ENCODE results near the gene CCDC179. TPM values are rescaled to one million over a fixed set of nuclear protein-coding genes. Genes with fewer than 3 reads are reported as not detected.
A peak's percentile ranks its signal among the peaks of the same experiment; 100 is the strongest.

Gene CCDC179
- total RNA-seq, 2 experiments from 2014 or later, result not detected

DNA sequence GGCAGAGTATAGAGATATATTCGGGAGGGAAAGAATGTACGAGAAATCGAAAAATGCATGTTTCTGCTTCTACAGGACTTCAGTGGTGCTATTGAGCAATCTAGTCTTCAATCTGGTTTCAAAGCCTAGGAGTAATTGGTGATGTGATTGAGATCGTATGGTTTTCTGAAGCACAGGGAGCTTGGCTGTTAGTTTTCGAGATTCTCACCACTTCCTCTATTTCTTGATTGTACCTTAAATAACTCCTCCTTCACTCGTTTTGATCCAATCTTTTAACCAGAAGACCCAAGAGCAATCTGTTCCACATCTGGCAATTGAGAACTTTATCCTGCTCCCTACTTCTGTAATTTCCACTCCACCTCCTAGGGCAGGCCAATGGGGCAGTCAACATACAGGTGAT lies 518 bp downstream of the CCDC179 start:
- intact Hi-C loops (cut with DNase I, micrococcal nuclease), result no loop called here
- Mint-ChIP-seq H3K36me3 (ENCODE audit: low read depth) (no peaks in the 10 kb centered on the region), H3K4me3 (no peak overlapping the region), H3K27ac (no peak overlapping the region), H3K27me3 (no peaks in the 10 kb centered on the region), H3K4me1 (no peaks in the 10 kb centered on the region), H3K9me3 (ENCODE audit: low read depth) (no peaks in the 10 kb centered on the region)
- POLR2A ChIA-PET, result no interaction called here
- DNase-seq (no peak), ATAC-seq (no peak)
- CTCF ChIA-PET, result interaction anchor here (1.1 kb wide), 1 partner anchor 16 kb away, joined by 3 read pairs; no protein-coding TSS in a partner anchor

DNA sequence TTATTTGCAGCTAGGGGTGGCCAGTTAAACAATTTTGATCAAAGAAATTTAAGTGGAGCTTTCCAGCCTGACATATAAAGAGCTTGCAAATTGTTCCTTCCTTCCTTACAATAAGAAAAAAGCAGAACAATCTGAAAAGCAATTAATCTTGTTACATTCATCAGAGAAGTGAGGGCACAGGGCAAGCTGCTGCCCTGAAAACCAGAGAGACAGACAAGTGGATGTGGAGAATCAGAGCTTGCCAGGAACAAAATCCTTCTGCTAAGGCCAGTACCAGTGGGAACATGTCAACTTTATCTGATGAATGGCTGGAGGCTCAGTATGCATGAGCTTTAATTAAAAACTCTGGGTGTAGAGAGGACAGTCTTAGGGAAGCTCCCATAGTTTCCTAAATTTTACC lies 8.8 kb downstream of the CCDC179 start:
- DNase-seq (no peak), ATAC-seq (no peak)
- no peaks in the 10 kb centered on the region for H3K9me3 Mint-ChIP-seq (ENCODE audit: low read depth)
- no peaks in the 10 kb centered on the region for H3K4me1 Mint-ChIP-seq
- peaks cover 4% of the 10 kb centered on the region for H3K36me3 Mint-ChIP-seq (ENCODE audit: low read depth)
- intact Hi-C loops (cut with DNase I, micrococcal nuclease), result no loop called here
- H3K27ac Mint-ChIP-seq, result no peak overlapping the region
- ChIA-PET POLR2A (no interaction called here), CTCF (interaction anchor here (1.0 kb wide), 1 partner anchor 24 kb away, joined by 5 read pairs; no protein-coding TSS in a partner anchor)
- no peaks in the 10 kb centered on the region for H3K27me3 Mint-ChIP-seq
- H3K4me3 Mint-ChIP-seq, result no peak overlapping the region

DNA sequence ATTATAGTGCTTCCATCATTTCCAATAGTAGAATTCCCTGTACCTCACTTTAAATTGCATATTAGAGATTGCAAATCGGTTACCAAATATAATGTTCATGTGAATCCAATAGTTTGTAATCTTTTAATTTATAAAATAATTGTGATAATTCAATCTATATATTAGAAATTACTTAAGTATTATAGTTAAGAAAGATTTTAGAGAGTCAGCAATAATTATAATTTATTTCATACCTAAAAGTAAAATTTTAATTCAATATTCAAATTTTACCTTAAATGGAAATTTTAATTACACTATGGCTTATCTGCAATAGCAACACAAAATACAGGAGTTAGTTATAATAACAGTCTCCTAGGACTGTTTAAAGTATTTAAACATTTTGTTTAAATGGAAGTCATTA lies 13.5 kb downstream of the CCDC179 start:
- intact Hi-C loops (cut with DNase I, micrococcal nuclease), result no loop called here
- ChIA-PET CTCF (no interaction called here), POLR2A (no interaction called here)
- no peak for DNase-seq
- Mint-ChIP-seq H3K27ac (no peak overlapping the region), H3K4me1 (peaks cover 3% of the 10 kb centered on the region), H3K9me3 (ENCODE audit: low read depth) (no peaks in the 10 kb centered on the region), H3K36me3 (ENCODE audit: low read depth) (peaks cover 5% of the 10 kb centered on the region), H3K4me3 (no peak overlapping the region), H3K27me3 (no peaks in the 10 kb centered on the region)
- no peak for ATAC-seq

DNA sequence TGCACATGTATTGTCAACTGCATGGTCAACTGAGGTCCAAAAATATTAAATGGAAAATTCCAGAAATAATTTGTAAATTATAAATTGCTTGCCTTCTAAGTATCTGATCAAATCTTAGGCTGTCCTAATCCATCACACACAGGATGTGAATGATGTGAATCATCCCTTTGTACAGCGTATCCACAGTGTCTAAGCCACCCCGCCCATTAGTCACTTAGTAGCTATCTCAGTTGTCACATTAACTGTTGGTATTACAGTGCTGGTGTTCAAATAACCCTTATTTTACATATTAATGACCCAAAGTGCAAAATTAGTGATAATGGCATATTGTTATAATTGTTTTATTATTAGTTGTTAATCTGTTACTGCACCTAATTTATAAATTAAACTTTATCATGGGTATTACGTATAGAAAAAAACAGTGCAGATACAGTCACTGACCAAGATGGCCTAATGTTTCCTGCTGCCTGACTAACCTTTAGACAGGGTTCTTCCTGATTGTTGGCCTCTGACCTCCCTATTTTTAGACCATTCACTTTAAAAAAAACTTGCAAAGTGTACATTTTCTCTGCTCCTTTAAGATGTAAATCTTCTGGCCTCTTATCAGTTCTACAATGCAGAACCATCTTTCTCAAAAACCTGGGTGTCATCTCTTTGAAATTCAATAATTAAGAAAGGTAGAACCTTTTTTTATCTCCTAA lies 27.8 kb downstream of the CCDC179 start:
- Mint-ChIP-seq H3K36me3 (ENCODE audit: low read depth) (peaks cover 5% of the 10 kb centered on the region), H3K4me3 (no peak overlapping the region), H3K27ac (no peak overlapping the region), H3K27me3 (no peaks in the 10 kb centered on the region), H3K4me1 (peaks cover 10% of the 10 kb centered on the region), H3K9me3 (ENCODE audit: low read depth) (no peaks in the 10 kb centered on the region)
- no peak for DNase-seq
- no peak for ATAC-seq
- intact Hi-C loops (cut with DNase I, micrococcal nuclease), result no loop called here
- ChIA-PET POLR2A (no interaction called here), CTCF (interaction anchor here (1.3 kb wide), 1 partner anchor 45 kb away, joined by 3 read pairs; no protein-coding TSS in a partner anchor)

DNA sequence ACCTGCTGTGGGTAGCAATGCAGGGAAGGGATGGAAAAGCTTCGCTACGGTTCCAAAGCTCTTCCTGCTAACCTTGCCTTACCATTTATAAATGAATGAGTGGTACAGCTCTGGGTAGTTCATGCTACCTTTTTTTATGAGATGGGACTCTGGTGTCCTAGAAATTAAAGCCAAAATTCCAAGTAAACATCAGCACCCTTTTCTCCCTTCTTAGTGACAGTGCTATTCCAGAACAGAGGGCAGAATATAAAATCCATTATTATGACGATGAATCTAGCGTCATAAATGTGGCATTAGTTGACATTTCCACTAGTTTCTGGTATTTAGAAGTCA lies 30.2 kb downstream of the CCDC179 start:
- no peaks in the 10 kb centered on the region for H3K27me3 Mint-ChIP-seq
- ChIA-PET POLR2A (interaction anchor here (1.7 kb wide), 1 partner anchor 16 kb away, joined by 4 read pairs; no protein-coding TSS in a partner anchor), CTCF (interaction anchor here (0.8 to 1.4 kb wide), 6 partner anchors 15 to 207 kb away, joined by 3 to 6 read pairs (median 4); partner anchors contain the start of gene FANCF)
- no peaks in the 10 kb centered on the region for H3K9me3 Mint-ChIP-seq (ENCODE audit: low read depth)
- H3K4me3 Mint-ChIP-seq, result peak overlapping the region; percentile 89
- DNase-seq (no peak), ATAC-seq (no peak)
- H3K36me3 Mint-ChIP-seq (ENCODE audit: low read depth), result peaks cover 17% of the 10 kb centered on the region
- peaks cover 12% of the 10 kb centered on the region for H3K4me1 Mint-ChIP-seq
- peak overlapping the region; percentile 37 for H3K27ac Mint-ChIP-seq
- intact Hi-C loops (cut with DNase I, micrococcal nuclease), result no loop called here

DNA sequence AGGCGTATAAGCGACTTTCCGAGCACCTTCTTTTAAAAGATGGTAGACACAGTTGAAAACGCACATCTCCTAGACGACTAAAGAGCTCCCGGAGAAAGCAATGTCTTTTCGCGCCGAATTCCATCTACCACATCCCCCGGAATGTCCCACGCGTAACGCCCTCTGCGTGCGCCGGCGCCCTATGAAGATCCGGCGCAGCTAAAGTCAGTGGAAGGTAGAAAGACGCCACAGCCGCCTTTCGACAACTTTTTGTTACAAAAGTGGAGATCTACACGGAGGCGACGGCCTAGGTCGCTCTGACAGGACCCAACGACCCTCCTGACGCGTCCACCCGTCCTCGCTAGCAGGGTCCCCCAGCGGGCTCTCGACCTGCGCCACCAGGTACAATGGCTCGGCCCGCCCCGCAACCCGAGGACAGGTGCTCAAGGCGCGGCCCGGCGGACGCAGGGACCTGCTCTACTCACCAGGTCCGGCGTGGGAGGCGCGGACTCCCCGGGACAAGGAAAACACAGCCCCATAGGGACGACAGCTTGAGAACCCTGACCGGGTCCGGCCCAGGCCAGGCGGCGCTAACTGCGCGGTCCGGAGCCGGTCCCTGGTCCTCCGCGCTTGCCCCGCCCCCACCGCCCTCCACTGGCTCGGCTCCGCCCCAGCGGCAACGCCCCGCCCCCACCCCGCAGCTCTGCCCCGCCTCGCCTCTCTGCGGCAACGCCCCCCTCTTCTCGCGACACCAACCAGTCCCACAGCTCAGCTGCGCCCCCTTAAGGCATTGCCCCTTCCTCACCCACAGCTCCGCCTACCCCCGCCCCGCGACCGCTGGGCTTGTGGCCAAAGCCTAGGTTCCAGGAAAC lies 30.8 kb downstream of the CCDC179 start, which contains the start of gene SVIP:
SVIP (minus strand) TSS at position 571 of the 851 bp plus-strand sequence; CDS start at position 518, 53 bp downstream.
- Mint-ChIP-seq H3K4me3 (peak within 1 kb of the TSS; percentile 89), H3K4me1 (peaks cover 12% of the 10 kb centered on the region), H3K9me3 (ENCODE audit: low read depth) (no peaks in the 10 kb centered on the region), H3K36me3 (ENCODE audit: low read depth) (peaks cover 21% of the 10 kb centered on the region), H3K27ac (peak within 1 kb of the TSS; percentile 85), H3K27me3 (no peaks in the 10 kb centered on the region)
- DNase-seq (peak; percentile 97), ATAC-seq (peak; percentile 92)
- CTCF ChIA-PET, result interaction anchor here (0.7 to 1.4 kb wide), 10 partner anchors 14 to 206 kb away, joined by 3 to 6 read pairs (median 3); partner anchors contain the start of gene FANCF
- intact Hi-C loops (cut with DNase I, micrococcal nuclease), result loop anchor here (1.0 to 2.0 kb wide), 3 partner anchors 127 to 205 kb away; partner anchors contain the start of gene FANCF (in 2 of the 2)
- POLR2A ChIA-PET, result interaction anchor here (0.7 to 1.7 kb wide), 3 partner anchors 8 to 32 kb away, joined by 3 to 4 read pairs (median 3); no protein-coding TSS in a partner anchor

DNA sequence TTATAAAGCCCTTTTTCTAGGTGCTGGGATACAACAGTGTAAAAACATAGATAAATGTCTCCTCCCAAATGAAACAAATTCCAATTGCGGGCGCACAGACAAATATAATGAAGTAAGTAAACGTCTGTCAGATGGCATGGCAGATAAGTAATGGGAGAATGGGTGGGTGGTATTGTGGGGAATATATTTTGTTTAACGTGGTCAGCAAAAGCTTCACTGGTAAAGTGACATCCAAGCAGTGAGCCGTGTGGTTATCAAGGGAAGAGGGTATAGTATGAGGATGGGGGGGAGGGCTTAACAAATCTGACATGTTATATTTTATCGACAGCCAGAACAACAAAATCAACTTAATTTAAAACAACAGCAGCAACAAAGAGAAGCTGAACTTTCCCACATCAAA lies 31.9 kb downstream of the CCDC179 start:
- CTCF ChIA-PET, result interaction anchor here (0.9 to 1.4 kb wide), 3 partner anchors 31 to 202 kb away, joined by 3 to 6 read pairs (median 3); no protein-coding TSS in a partner anchor
- no peaks in the 10 kb centered on the region for H3K27me3 Mint-ChIP-seq
- H3K27ac Mint-ChIP-seq, result peak overlapping the region; percentile 84
- DNase-seq, result no peak
- no peaks in the 10 kb centered on the region for H3K9me3 Mint-ChIP-seq (ENCODE audit: low read depth)
- ATAC-seq, result no peak
- intact Hi-C loops (cut with DNase I, micrococcal nuclease), result loop anchor here (2.0 kb wide), 2 partner anchors 126 to 204 kb away; partner anchors contain the start of gene FANCF (in 1 of the 2)
- POLR2A ChIA-PET, result interaction anchor here (1.7 kb wide), 1 partner anchor 15 kb away, joined by 4 read pairs; no protein-coding TSS in a partner anchor
- H3K4me1 Mint-ChIP-seq, result peaks cover 12% of the 10 kb centered on the region
- H3K36me3 Mint-ChIP-seq (ENCODE audit: low read depth), result peaks cover 26% of the 10 kb centered on the region
- H3K4me3 Mint-ChIP-seq, result peak overlapping the region; percentile 89

DNA sequence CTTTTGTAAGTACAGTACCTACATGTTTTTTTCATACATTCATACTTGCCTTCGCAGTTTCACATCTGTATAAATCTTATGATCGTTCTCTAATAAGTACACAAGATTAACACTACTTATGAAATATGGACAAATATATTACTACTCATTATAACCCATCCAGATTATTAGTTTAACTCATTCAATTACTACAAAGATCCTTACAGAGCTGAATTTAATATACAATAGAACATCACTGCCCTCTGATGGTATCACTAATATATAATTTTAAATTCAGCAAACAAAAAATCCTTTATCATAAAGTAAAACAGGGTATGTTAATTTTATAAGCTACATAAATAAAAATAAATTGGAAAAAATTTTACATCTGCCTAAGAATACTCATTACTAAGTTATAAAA lies 38.1 kb downstream of the CCDC179 start:
- DNase-seq, result no peak
- Mint-ChIP-seq H3K4me3 (no peak overlapping the region), H3K36me3 (ENCODE audit: low read depth) (peaks cover 61% of the 10 kb centered on the region), H3K4me1 (peaks cover under 1% of the 10 kb centered on the region), H3K27me3 (no peaks in the 10 kb centered on the region), H3K9me3 (ENCODE audit: low read depth) (peaks cover 13% of the 10 kb centered on the region), H3K27ac (no peak overlapping the region)
- CTCF ChIA-PET, result interaction anchor here (0.6 kb wide), 2 partner anchors 78 to 94 kb away, joined by 3 read pairs; no protein-coding TSS in a partner anchor
- intact Hi-C loops (cut with DNase I, micrococcal nuclease), result no loop called here
- ATAC-seq, result no peak
- POLR2A ChIA-PET, result no interaction called here

DNA sequence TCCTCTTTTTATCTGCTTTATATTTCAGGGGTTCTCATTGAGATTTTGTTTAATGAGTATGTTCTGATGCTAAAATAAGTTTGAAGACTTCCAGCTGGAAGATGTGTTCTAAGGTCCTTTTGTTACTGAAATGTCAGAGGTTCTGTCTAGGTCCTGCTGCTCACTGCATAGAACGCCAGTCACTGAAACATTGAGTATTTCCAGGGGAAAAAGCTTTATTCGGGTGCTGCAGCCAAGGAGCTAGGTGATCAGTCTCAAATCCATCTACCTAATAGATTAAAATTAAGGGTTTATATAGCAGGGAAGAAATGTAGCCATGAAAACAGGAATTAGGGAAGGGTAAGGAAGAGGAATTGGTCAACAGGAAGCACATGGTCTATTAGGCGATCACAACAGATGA lies 50.4 kb downstream of the CCDC179 start:
- no peak overlapping the region for H3K27ac Mint-ChIP-seq
- intact Hi-C loops (cut with DNase I, micrococcal nuclease), result no loop called here
- ATAC-seq (no peak), DNase-seq (no peak)
- POLR2A ChIA-PET, result no interaction called here
- no peak overlapping the region for H3K4me3 Mint-ChIP-seq
- peaks cover 4% of the 10 kb centered on the region for H3K9me3 Mint-ChIP-seq (ENCODE audit: low read depth)
- H3K36me3 Mint-ChIP-seq (ENCODE audit: low read depth), result peaks cover 8% of the 10 kb centered on the region
- CTCF ChIA-PET, result interaction anchor here (1.2 kb wide), 1 partner anchor 22 kb away, joined by 3 read pairs; no protein-coding TSS in a partner anchor
- H3K27me3 Mint-ChIP-seq, result no peaks in the 10 kb centered on the region
- no peaks in the 10 kb centered on the region for H3K4me1 Mint-ChIP-seq

DNA sequence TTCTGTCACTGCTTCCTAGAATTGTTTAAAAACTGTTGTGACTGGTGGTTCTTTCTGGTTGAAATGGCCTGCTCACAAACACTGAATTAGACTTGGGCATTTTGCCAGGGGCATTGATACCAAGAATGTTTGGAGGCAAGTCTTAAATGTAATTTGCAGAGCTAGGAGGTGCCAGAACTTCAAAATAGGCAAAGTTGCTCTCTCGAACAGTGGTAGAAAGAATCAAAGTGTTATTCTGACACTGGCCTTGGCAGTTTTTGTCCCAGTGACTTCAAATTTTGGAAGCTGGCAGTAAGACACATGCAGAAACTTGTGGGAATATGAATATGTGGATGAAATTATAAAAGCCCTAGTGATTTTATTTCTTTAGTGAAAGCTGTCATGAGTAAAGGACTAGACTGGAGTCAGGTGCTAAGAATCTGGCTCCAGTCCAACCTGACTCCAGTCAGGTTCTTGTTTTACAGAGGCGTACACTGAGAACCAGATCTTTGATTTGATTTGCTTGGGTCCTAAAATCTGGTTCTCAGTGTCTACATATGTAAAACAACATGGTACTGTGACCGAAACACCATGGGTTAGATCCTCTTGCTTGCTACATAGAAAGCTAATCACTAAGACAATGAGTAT lies 51.6 kb downstream of the CCDC179 start:
- ATAC-seq (no peak), DNase-seq (no peak)
- POLR2A ChIA-PET, result no interaction called here
- no peak overlapping the region for H3K4me3 Mint-ChIP-seq
- H3K36me3 Mint-ChIP-seq (ENCODE audit: low read depth), result peaks cover 8% of the 10 kb centered on the region
- H3K27me3 Mint-ChIP-seq, result no peaks in the 10 kb centered on the region
- H3K4me1 Mint-ChIP-seq, result no peaks in the 10 kb centered on the region
- no peak overlapping the region for H3K27ac Mint-ChIP-seq
- intact Hi-C loops (cut with DNase I, micrococcal nuclease), result no loop called here
- H3K9me3 Mint-ChIP-seq (ENCODE audit: low read depth), result peaks cover 4% of the 10 kb centered on the region
- CTCF ChIA-PET, result interaction anchor here (1.2 kb wide), 1 partner anchor 22 kb away, joined by 3 read pairs; no protein-coding TSS in a partner anchor

All from activated CD4-positive, alpha-beta T cell treated with anti-CD3 and anti-CD28 coated beads for 36 hours (primary cell).